ENCODE measurements around the gene KRT8. TPM values are rescaled to one million over a fixed set of nuclear protein-coding genes. Genes with fewer than 3 reads are reported as not detected.

Gene KRT8
- total and polyA plus RNA-seq, 4 donors: 150 to 639 (median 482) TPM

GRCh38 chr12:52878507-52879393, 26.1 kb downstream of the KRT8 start:
- Histone ChIP-seq H3K4me3 (no peak overlapping the region), H3K9me3 (ENCODE audit: control insufficient read depth in 4 of 4, insufficient read depth in 3 of 4, low read length in 3 of 4) (no peaks in the 10 kb centered on the region), H3K36me3 (ENCODE audit: control insufficient read depth in 4 of 4, insufficient read depth in 4 of 4, low read length in 4 of 4) (no peaks in the 10 kb centered on the region), H3K9ac (ENCODE audit: insufficient read depth in 1 of 2, low read length in 2 of 2) (no peak overlapping the region), H3K4me1 (ENCODE audit: control insufficient read depth in 5 of 5, insufficient read depth in 5 of 5, low read length in 5 of 5) (peaks cover 0 to 10% (median 6%) of the 10 kb centered on the region in 5 donors), H3K27me3 (ENCODE audit: control insufficient read depth in 3 of 3, insufficient read depth in 3 of 3, low read length in 2 of 3) (no peaks in the 10 kb centered on the region), H3K27ac (ENCODE audit: low read depth in 1 of 2, low read length in 1 of 2) (no peak overlapping the region)
- WGBS, 2 donors: 81 to 83% methylated on average over 16 to 17 of the region's 17 CpGs
- ATAC-seq (ENCODE audit: insufficient read depth, low FRiP score): no peak
- no peak for DNase-seq
- TF ChIP-seq CTCF (IDR thresholded peaks at IDR 0.05; ENCODE audit: control extremely low read depth, extremely low read depth): no peak

GRCh38 chr12:52877242-52877641, 27.6 kb downstream of the KRT8 start:
- no peaks in the 10 kb centered on the region for H3K36me3 ChIP-seq (ENCODE audit: control insufficient read depth in 4 of 4, insufficient read depth in 4 of 4, low read length in 4 of 4)
- H3K27me3 ChIP-seq (ENCODE audit: control insufficient read depth in 3 of 3, insufficient read depth in 3 of 3, low read length in 2 of 3): no peaks in the 10 kb centered on the region
- TF ChIP-seq CTCF (IDR thresholded peaks at IDR 0.05; ENCODE audit: control extremely low read depth, extremely low read depth): no peak
- 83 to 92% methylated on average over 3 of the region's 3 CpGs for WGBS, 2 donors
- H3K4me3 ChIP-seq: no peak overlapping the region
- ATAC-seq (ENCODE audit: insufficient read depth, low FRiP score) (no peak), DNase-seq (no peak)
- no peaks in the 10 kb centered on the region for H3K9me3 ChIP-seq (ENCODE audit: control insufficient read depth in 4 of 4, insufficient read depth in 3 of 4, low read length in 3 of 4)
- H3K4me1 ChIP-seq (ENCODE audit: control insufficient read depth in 5 of 5, insufficient read depth in 5 of 5, low read length in 5 of 5): peaks cover 0 to 12% (median 8%) of the 10 kb centered on the region in 5 donors
- H3K27ac ChIP-seq (ENCODE audit: low read depth in 1 of 2, low read length in 1 of 2): no peak overlapping the region
- H3K9ac ChIP-seq (ENCODE audit: insufficient read depth in 1 of 2, low read length in 2 of 2): no peak overlapping the region

GRCh38 chr12:52876372-52876771, 28.5 kb downstream of the KRT8 start:
- H3K27ac ChIP-seq (ENCODE audit: low read depth in 1 of 2, low read length in 1 of 2): no peak overlapping the region
- H3K4me1 ChIP-seq (ENCODE audit: control insufficient read depth in 5 of 5, insufficient read depth in 5 of 5, low read length in 5 of 5): peaks cover 0 to 12% (median 8%) of the 10 kb centered on the region in 5 donors
- TF ChIP-seq CTCF (IDR thresholded peaks at IDR 0.05; ENCODE audit: control extremely low read depth, extremely low read depth): no peak
- DNase-seq (no peak), ATAC-seq (ENCODE audit: insufficient read depth, low FRiP score) (no peak)
- no peak overlapping the region for H3K9ac ChIP-seq (ENCODE audit: insufficient read depth in 1 of 2, low read length in 2 of 2)
- H3K9me3 ChIP-seq (ENCODE audit: control insufficient read depth in 4 of 4, insufficient read depth in 3 of 4, low read length in 3 of 4): no peaks in the 10 kb centered on the region
- no peak overlapping the region for H3K4me3 ChIP-seq
- no peaks in the 10 kb centered on the region for H3K27me3 ChIP-seq (ENCODE audit: control insufficient read depth in 3 of 3, insufficient read depth in 3 of 3, low read length in 2 of 3)
- no peaks in the 10 kb centered on the region for H3K36me3 ChIP-seq (ENCODE audit: control insufficient read depth in 4 of 4, insufficient read depth in 4 of 4, low read length in 4 of 4)
- WGBS, 2 donors: 68 to 85% methylated on average over 7 of the region's 7 CpGs

All from lung (tissue), 12 donors.